ENCODE measurements around the gene PSORS1C2. TPM values are rescaled to one million over a fixed set of nuclear protein-coding genes. Genes with fewer than 3 reads are reported as not detected.

PSORS1C2 gene
- polyA plus RNA-seq, 1 experiment, result not detected

DNA sequence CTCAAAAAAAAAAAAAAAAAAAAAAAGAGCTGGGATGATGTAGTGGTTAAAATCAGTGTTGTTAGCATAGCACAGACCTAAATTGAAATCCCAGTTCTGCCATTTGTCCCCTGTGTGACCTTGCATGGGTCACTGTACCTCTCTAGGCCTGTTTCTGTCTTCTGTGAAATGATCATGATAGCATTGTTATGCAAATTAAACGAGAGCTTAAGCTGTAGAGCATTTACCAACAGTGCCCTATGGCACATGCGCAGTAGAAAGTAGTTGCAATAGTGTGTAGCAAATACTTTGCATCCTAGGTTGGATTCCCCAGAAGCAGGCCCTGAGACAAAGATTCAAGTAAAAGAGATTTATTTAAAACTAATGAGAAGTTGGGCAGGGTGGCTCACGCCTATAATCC, 7.3 kb downstream of the PSORS1C2 start:
- no peak for DNase-seq (ENCODE audit: low read depth)
- TF ChIP-seq, protein P1, sequence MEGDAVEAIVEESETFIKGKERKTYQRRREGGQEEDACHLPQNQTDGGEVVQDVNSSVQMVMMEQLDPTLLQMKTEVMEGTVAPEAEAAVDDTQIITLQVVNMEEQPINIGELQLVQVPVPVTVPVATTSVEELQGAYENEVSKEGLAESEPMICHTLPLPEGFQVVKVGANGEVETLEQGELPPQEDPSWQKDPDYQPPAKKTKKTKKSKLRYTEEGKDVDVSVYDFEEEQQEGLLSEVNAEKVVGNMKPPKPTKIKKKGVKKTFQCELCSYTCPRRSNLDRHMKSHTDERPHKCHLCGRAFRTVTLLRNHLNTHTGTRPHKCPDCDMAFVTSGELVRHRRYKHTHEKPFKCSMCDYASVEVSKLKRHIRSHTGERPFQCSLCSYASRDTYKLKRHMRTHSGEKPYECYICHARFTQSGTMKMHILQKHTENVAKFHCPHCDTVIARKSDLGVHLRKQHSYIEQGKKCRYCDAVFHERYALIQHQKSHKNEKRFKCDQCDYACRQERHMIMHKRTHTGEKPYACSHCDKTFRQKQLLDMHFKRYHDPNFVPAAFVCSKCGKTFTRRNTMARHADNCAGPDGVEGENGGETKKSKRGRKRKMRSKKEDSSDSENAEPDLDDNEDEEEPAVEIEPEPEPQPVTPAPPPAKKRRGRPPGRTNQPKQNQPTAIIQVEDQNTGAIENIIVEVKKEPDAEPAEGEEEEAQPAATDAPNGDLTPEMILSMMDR (IDR thresholded peaks at IDR 0.05; ENCODE audit: insufficient read depth, low read depth, low read length), result no peak
- POLR2A ChIA-PET, result no interaction called here
- Histone ChIP-seq H3K36me3 (ENCODE audit: control insufficient read depth, insufficient read depth, low read length) (no peaks in the 10 kb centered on the region), H3K27me3 (ENCODE audit: control insufficient read depth, insufficient read depth, low read length) (no peaks in the 10 kb centered on the region; the same call in 1 of the 2 replicates), H3K4me3 (ENCODE audit: low read depth, low read length) (no peak overlapping the region)
- CTCF ChIA-PET, result interaction anchor here (1.1 to 8.2 kb wide), 5 partner anchors 40 to 235 kb away, joined by 3 to 66 read pairs (median 7); no protein-coding TSS in a partner anchor

- ChIA-PET POLR2A (no interaction called here), CTCF (interaction anchor here (0.6 to 8.2 kb wide), 6 partner anchors 14 to 236 kb away, joined by 3 to 66 read pairs (median 6); no protein-coding TSS in a partner anchor)
- no peaks in the 10 kb centered on the region; the same call in 1 of the 2 replicates for H3K27me3 ChIP-seq (ENCODE audit: control insufficient read depth, insufficient read depth, low read length)
- TF ChIP-seq, protein P1 (IDR thresholded peaks at IDR 0.05; ENCODE audit: insufficient read depth, low read depth, low read length), result no peak
- H3K4me3 ChIP-seq (ENCODE audit: low read depth, low read length), result no peak overlapping the region
- DNase-seq (ENCODE audit: low read depth), result no peak
- no peaks in the 10 kb centered on the region for H3K36me3 ChIP-seq (ENCODE audit: control insufficient read depth, insufficient read depth, low read length)
Observed at GRCh38 chr6:31130751-31131150, 8.1 kb downstream of the PSORS1C2 start.

GRCh38 chr6:31129130-31129529, 9.7 kb downstream of the PSORS1C2 start:
- Histone ChIP-seq H3K36me3 (ENCODE audit: control insufficient read depth, insufficient read depth, low read length) (no peaks in the 10 kb centered on the region), H3K4me3 (ENCODE audit: low read depth, low read length) (no peak overlapping the region), H3K27me3 (ENCODE audit: control insufficient read depth, insufficient read depth, low read length) (no peaks in the 10 kb centered on the region; the same call in 1 of the 2 replicates)
- POLR2A ChIA-PET, result no interaction called here
- DNase-seq (ENCODE audit: low read depth), result no peak
- CTCF ChIA-PET, result interaction anchor here (0.6 to 8.2 kb wide), 12 partner anchors 9 to 238 kb away, joined by 3 to 66 read pairs (median 3); partner anchors contain the start of genes PSORS1C1, PSORS1C2 and VARS2
- TF ChIP-seq, protein P1 (IDR thresholded peaks at IDR 0.05; ENCODE audit: insufficient read depth, low read depth, low read length), result no peak

DNA sequence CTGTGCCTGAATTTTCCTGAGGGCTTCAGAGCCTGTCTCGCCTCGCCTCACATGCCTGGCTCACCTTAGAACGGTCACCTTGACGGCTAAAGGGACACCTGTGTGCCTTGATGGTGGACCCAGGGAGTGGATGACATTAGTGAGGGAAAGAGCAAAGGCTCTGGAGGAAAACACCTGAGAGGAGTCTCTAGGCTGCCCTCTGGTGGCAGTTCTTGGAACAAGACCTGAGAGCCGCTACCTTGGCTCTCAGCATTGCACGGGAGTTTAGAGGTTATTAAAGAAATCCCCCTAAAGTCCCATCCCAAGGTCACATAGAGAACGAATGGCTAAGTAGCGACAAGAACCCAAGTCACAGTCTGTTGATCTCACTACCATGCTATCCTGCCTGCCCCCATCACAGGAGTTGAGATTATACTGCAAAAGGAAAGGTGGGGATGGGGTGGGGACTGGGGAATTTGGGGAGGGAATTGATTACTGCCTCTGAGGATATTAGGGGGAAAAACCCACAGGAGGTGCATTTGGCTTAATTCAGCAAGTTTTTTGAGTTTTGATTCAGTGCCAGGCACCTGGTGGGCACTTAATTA, 10.7 kb downstream of the PSORS1C2 start:
- no peak overlapping the region for H3K4me3 ChIP-seq (ENCODE audit: low read depth, low read length)
- POLR2A ChIA-PET, result no interaction called here
- H3K27me3 ChIP-seq (ENCODE audit: control insufficient read depth, insufficient read depth, low read length), result no peaks in the 10 kb centered on the region; the same call in 1 of the 2 replicates
- TF ChIP-seq, protein P1 (IDR thresholded peaks at IDR 0.05; ENCODE audit: insufficient read depth, low read depth, low read length), result peak; percentile 92
- no peaks in the 10 kb centered on the region for H3K36me3 ChIP-seq (ENCODE audit: control insufficient read depth, insufficient read depth, low read length)
- DNase-seq (ENCODE audit: low read depth), result no peak
- CTCF ChIA-PET, result interaction anchor here (0.6 to 8.2 kb wide), 20 partner anchors 7 to 239 kb away, joined by 3 to 66 read pairs (median 4); partner anchors contain the start of genes PSORS1C1, PSORS1C2 and TCF19

GRCh38 chr6:31126396-31127175, 12.3 kb downstream of the PSORS1C2 start:
- DNase-seq (ENCODE audit: low read depth), result no peak
- Histone ChIP-seq H3K36me3 (ENCODE audit: control insufficient read depth, insufficient read depth, low read length) (no peaks in the 10 kb centered on the region), H3K27me3 (ENCODE audit: control insufficient read depth, insufficient read depth, low read length) (no peaks in the 10 kb centered on the region; the same call in 1 of the 2 replicates), H3K4me3 (ENCODE audit: low read depth, low read length) (no peak overlapping the region)
- TF ChIP-seq, protein P1 (IDR thresholded peaks at IDR 0.05; ENCODE audit: insufficient read depth, low read depth, low read length), result no peak
- CTCF ChIA-PET, result interaction anchor here (0.6 to 4.3 kb wide), 15 partner anchors 8 to 673 kb away, joined by 3 to 30 read pairs (median 6); partner anchors contain the start of genes PSORS1C1, PSORS1C2 and TCF19
- POLR2A ChIA-PET, result no interaction called here
